ENCODE measurements around the gene ITGAX. TPM values are rescaled to one million over a fixed set of nuclear protein-coding genes. Genes with fewer than 3 reads are reported as not detected.

ITGAX gene
- total and polyA plus RNA-seq, 8 donors, result 1.1 to 6.7 (median 4.1) TPM; not detected in 1

DNA sequence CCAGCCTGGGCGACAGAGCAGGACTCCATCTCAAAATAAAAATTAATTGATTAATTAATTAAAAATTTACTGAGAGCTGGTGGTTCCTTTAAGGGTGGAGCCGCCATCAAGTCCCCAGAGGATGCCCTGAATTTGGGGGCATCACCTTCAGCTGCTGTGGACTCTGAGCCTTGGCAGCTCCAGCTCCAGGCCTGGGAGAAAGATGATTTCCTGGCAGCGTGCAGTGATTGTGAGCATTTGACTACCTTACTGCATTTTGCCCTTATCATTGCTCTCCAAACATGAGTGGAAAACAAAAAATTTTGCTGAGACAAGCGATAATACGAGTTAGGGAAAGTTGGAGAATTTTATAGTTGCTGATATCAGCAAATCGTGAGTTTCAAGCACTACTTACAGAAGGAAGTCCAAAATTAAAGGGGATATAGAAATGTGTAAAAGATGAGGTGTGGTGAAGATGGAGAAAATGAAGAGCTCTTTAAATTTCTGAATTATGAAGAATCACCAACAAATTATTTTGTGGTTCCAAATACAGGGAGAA is 35.6 kb downstream of the ITGAX start:
- no peak overlapping the region for H3K27ac ChIP-seq
- intact Hi-C loops (cut with DNase I; ENCODE audit: low total_unique reads), result no loop called here
- H3K27me3 ChIP-seq, result peaks cover 0 to 42% (median 5%) of the 10 kb centered on the region in 3 donors
- H3K9me3 ChIP-seq, result no peaks in the 10 kb centered on the region
- WGBS, 5 donors, result 63 to 73% (median 68%) methylated on average over 6 of the region's 6 CpGs
- no peak overlapping the region for H3K4me3 ChIP-seq
- TF ChIP-seq EP300 (IDR thresholded peaks at IDR 0.05), result no peak
- TF ChIP-seq POLR2AphosphoS5 (IDR thresholded peaks at IDR 0.05), result no peak
- TF ChIP-seq, protein P1, sequence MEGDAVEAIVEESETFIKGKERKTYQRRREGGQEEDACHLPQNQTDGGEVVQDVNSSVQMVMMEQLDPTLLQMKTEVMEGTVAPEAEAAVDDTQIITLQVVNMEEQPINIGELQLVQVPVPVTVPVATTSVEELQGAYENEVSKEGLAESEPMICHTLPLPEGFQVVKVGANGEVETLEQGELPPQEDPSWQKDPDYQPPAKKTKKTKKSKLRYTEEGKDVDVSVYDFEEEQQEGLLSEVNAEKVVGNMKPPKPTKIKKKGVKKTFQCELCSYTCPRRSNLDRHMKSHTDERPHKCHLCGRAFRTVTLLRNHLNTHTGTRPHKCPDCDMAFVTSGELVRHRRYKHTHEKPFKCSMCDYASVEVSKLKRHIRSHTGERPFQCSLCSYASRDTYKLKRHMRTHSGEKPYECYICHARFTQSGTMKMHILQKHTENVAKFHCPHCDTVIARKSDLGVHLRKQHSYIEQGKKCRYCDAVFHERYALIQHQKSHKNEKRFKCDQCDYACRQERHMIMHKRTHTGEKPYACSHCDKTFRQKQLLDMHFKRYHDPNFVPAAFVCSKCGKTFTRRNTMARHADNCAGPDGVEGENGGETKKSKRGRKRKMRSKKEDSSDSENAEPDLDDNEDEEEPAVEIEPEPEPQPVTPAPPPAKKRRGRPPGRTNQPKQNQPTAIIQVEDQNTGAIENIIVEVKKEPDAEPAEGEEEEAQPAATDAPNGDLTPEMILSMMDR (IDR thresholded peaks at IDR 0.05), result no peak
- no peak for TF ChIP-seq POLR2A (IDR thresholded peaks at IDR 0.05)
- no peak for DNase-seq
- H3K36me3 ChIP-seq, result no peaks in the 10 kb centered on the region
- H3K4me1 ChIP-seq, result peaks cover 0 to 8% (median 0%) of the 10 kb centered on the region in 4 donors

DNA sequence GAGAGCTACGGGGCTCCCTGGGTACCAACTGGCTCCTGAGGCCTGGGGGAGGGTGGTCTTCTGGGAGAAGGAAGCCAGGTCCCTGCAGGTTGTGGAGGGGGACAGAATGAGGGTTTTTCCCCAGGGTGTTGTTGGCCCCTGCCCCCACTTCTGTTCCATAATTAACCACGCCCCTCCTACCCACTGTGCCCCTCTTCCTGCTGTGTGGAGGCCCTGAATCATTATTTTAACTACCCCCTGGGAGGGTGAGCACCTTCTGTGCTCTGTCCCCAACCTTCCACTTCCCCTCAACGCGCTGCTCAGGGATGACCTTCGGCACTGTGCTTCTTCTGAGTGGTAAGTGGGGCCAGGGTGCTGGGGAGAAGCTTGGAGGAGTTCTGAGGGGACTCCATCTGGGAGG is 38.1 kb downstream of the ITGAX start, which contains the start of gene ITGAD:
Gene ITGAD, plus strand, starts transcription at position 280 of the 400 bp plus-strand sequence. Its CDS starts 26 bp downstream, at position 306.
- H3K27me3 ChIP-seq, result peaks cover 0 to 41% (median 9%) of the 10 kb centered on the region in 3 donors
- no peak for DNase-seq
- H3K4me3 ChIP-seq, result no peak within 1 kb of the TSS
- no peak for TF ChIP-seq POLR2AphosphoS5 (IDR thresholded peaks at IDR 0.05)
- no peak for TF ChIP-seq POLR2A (IDR thresholded peaks at IDR 0.05)
- no peak for TF ChIP-seq EP300 (IDR thresholded peaks at IDR 0.05)
- TF ChIP-seq, protein P1 (IDR thresholded peaks at IDR 0.05), result no peak
- no peak within 1 kb of the TSS for H3K27ac ChIP-seq
- no peaks in the 10 kb centered on the region for H3K36me3 ChIP-seq
- H3K9me3 ChIP-seq, result no peaks in the 10 kb centered on the region
- intact Hi-C loops (cut with DNase I; ENCODE audit: low total_unique reads), result no loop called here
- H3K4me1 ChIP-seq, result no peaks in the 10 kb centered on the region
- 50 to 67% (median 58%) methylated on average over 5 of the region's 5 CpGs for WGBS, 5 donors

DNA sequence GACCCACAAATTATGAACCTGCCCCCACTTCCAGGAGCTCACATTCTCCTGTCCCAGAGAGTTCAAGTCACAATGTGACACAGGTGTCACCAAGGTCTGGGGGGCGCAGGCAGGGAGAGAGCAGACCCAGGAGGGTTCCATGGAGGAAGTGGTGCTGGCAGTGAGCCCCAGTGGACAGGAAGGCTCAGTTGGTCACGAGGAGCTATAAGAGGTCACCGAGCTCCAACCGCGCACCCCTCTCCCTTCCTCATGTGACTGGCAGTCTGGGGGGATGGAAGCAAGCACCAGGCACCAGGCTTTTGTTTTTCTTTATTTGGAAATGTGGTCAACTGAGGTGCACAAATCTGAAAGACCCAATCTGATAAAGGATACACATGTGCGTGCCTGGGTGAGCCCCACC is 40.7 kb downstream of the ITGAX start:
- H3K4me3 ChIP-seq, result no peak overlapping the region
- no peak overlapping the region for H3K27ac ChIP-seq
- DNase-seq, result no peak
- peaks cover 0 to 32% (median 9%) of the 10 kb centered on the region in 3 donors for H3K27me3 ChIP-seq
- intact Hi-C loops (cut with DNase I; ENCODE audit: low total_unique reads), result no loop called here
- TF ChIP-seq EP300 (IDR thresholded peaks at IDR 0.05), result no peak
- TF ChIP-seq, protein P1 (IDR thresholded peaks at IDR 0.05), result no peak
- TF ChIP-seq POLR2A (IDR thresholded peaks at IDR 0.05), result no peak
- TF ChIP-seq POLR2AphosphoS5 (IDR thresholded peaks at IDR 0.05), result no peak
- 46 to 64% (median 54%) methylated on average over 5 to 6 of the region's 6 CpGs for WGBS, 5 donors
- no peaks in the 10 kb centered on the region for H3K4me1 ChIP-seq
- peaks cover 0 to 13% (median 6%) of the 10 kb centered on the region in 4 donors for H3K9me3 ChIP-seq
- H3K36me3 ChIP-seq, result no peaks in the 10 kb centered on the region

DNA sequence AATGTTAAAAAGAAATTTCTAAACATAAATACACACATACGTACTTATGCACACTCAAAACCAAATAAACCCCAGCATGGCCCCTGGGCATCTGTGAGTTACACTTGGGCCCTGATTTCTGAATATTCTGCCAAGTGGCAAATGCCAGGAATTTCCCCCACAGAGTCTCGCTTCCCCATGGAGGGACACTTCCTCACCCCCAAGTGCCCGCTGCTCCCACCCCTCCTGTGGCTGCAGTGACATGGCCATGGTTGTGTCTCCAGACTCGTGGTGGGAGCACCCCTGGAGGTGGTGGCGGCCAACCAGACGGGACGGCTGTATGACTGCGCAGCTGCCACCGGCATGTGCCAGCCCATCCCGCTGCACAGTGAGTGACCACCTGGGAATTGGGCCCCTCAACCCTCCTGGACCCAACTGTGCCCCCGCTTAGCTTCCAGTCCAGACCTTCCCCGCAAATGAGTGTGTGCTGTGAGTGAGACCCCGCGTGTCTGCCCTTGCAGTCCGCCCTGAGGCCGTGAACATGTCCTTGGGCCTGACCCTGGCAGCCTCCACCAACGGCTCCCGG is 42.2 kb downstream of the ITGAX start:
- Histone ChIP-seq H3K4me1 (no peaks in the 10 kb centered on the region), H3K4me3 (no peak overlapping the region), H3K9me3 (peaks cover 0 to 13% (median 6%) of the 10 kb centered on the region in 4 donors), H3K27ac (no peak overlapping the region), H3K27me3 (peaks cover 0 to 32% (median 9%) of the 10 kb centered on the region in 3 donors), H3K36me3 (no peaks in the 10 kb centered on the region)
- 74 to 84% (median 81%) methylated on average over 10 to 18 of the region's 18 CpGs for WGBS, 5 donors
- no peak for TF ChIP-seq EP300 (IDR thresholded peaks at IDR 0.05)
- TF ChIP-seq POLR2AphosphoS5 (IDR thresholded peaks at IDR 0.05), result no peak
- TF ChIP-seq, protein P1 (IDR thresholded peaks at IDR 0.05), result no peak
- no peak for TF ChIP-seq POLR2A (IDR thresholded peaks at IDR 0.05)
- no peak for DNase-seq
- intact Hi-C loops (cut with DNase I; ENCODE audit: low total_unique reads), result no loop called here

All from stomach (tissue), 9 donors.